ENCODE data around the gene ZCRB1. TPM values are rescaled to one million over a fixed set of nuclear protein-coding genes. Genes with fewer than 3 reads are reported as not detected.

The ZCRB1 gene, protein sequence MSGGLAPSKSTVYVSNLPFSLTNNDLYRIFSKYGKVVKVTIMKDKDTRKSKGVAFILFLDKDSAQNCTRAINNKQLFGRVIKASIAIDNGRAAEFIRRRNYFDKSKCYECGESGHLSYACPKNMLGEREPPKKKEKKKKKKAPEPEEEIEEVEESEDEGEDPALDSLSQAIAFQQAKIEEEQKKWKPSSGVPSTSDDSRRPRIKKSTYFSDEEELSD
- total RNA-seq: 20.2 and 21.9 TPM in 2 replicates

GRCh38 chr12:42325653-42326474, at the start of gene ZCRB1, which contains the start of gene PPHLN1:
Gene ZCRB1 (minus strand): TSS chr12:42326094. CDS start chr12:42324102, 1,992 bp downstream.
Gene PPHLN1 (plus strand): TSS chr12:42326167. CDS start chr12:42335903, 9,736 bp downstream.

Other genes with a start within 250 kb of the ZCRB1 start
- 8.9 and 11.7 TPM in 2 replicates for gene GXYLT1, start 181.2 kb downstream of the ZCRB1 start, total RNA-seq
- gene YAF2, start 87.8 kb downstream of the ZCRB1 start, total RNA-seq: 12.4 and 62.2 TPM in 2 replicates
- 52.8 and 55.2 TPM in 2 replicates for gene PPHLN1, start 73 bp upstream of the ZCRB1 start, total RNA-seq